Mucosa of rectum (tissue), 2 donors: ENCODE measurements around the gene SMC5.
"Not testable (repeated sequence)": the region's sequence is repeated elsewhere in the genome, so short reads cannot be mapped to it uniquely, and the experiment has no call there.

Experiments used
- H3K27ac ChIP-seq, 2 donors: one replicate each; pipeline ENCODE4 v1.7.0; 2013; ENCODE audit warnings: inconsistent platforms in 2 of 2, low read depth in 2 of 2, low read length in 2 of 2
- H3K27me3 ChIP-seq, 2 donors: one replicate each; pipeline ENCODE4 v1.7.0; 2013; ENCODE audit warnings: low read length in 2 of 2; ENCODE audit not compliant: control insufficient read depth in 2 of 2, insufficient read depth in 2 of 2
- H3K36me3 ChIP-seq, 2 donors: one replicate each; pipeline ENCODE4 v1.7.0; 2013; ENCODE audit warnings: low read length in 2 of 2; ENCODE audit not compliant: control insufficient read depth in 2 of 2, insufficient read depth in 2 of 2
- H3K4me1 ChIP-seq, 2 donors: one replicate each; pipeline ENCODE4 v1.7.0; 2013; ENCODE audit warnings: low read length in 2 of 2, mild to moderate bottlenecking in 1 of 2; ENCODE audit not compliant: control insufficient read depth in 2 of 2, insufficient read depth in 2 of 2
- H3K4me3 ChIP-seq, 2 donors: one replicate each; pipeline ENCODE4 v1.7.0; 2013; ENCODE audit warnings: low read length in 2 of 2
- H3K9ac ChIP-seq, 2 donors: one replicate each; pipeline ENCODE4 v1.7.0; 2013; ENCODE audit warnings: low read length in 2 of 2, low read depth in 1 of 2, mild to moderate bottlenecking in 1 of 2
- H3K9me3 ChIP-seq, 2 donors: one replicate each; pipeline ENCODE4 v1.7.0; 2013; ENCODE audit warnings: low read length in 2 of 2; ENCODE audit not compliant: control insufficient read depth in 2 of 2
- donor health status: healthy.
- donor health status: Normal muscosa, but diverticular disease.

Gene SMC5

GRCh38 chr9:70292253-70292652 lies 33.5 kb downstream of the SMC5 start:
- H3K4me1 ChIP-seq, result peaks cover 0 to 3% of the 10 kb centered on the region in 2 donors
- no peak overlapping the region for H3K9ac ChIP-seq
- no peak overlapping the region for H3K27ac ChIP-seq
- peaks cover 12 to 14% of the 10 kb centered on the region in 2 donors for H3K36me3 ChIP-seq
- H3K9me3 ChIP-seq, result no peaks in the 10 kb centered on the region
- no peak overlapping the region for H3K4me3 ChIP-seq
- no peaks in the 10 kb centered on the region for H3K27me3 ChIP-seq

GRCh38 chr9:70293214-70293613 lies 34.4 kb downstream of the SMC5 start:
- Histone ChIP-seq H3K9me3 (no peaks in the 10 kb centered on the region), H3K36me3 (peaks cover 12 to 18% of the 10 kb centered on the region in 2 donors), H3K4me1 (peaks cover 0 to 3% of the 10 kb centered on the region in 2 donors), H3K9ac (no peak overlapping the region), H3K4me3 (no peak overlapping the region), H3K27ac (no peak overlapping the region), H3K27me3 (no peaks in the 10 kb centered on the region)

GRCh38 chr9:70297141-70297540 lies 38.4 kb downstream of the SMC5 start:
- no peak overlapping the region for H3K4me3 ChIP-seq
- no peak overlapping the region for H3K9ac ChIP-seq
- H3K4me1 ChIP-seq, result no peaks in the 10 kb centered on the region
- H3K9me3 ChIP-seq, result no peaks in the 10 kb centered on the region
- H3K27me3 ChIP-seq, result no peaks in the 10 kb centered on the region
- H3K27ac ChIP-seq, result no peak overlapping the region
- H3K36me3 ChIP-seq, result peaks cover 14 to 22% of the 10 kb centered on the region in 2 donors

DNA sequence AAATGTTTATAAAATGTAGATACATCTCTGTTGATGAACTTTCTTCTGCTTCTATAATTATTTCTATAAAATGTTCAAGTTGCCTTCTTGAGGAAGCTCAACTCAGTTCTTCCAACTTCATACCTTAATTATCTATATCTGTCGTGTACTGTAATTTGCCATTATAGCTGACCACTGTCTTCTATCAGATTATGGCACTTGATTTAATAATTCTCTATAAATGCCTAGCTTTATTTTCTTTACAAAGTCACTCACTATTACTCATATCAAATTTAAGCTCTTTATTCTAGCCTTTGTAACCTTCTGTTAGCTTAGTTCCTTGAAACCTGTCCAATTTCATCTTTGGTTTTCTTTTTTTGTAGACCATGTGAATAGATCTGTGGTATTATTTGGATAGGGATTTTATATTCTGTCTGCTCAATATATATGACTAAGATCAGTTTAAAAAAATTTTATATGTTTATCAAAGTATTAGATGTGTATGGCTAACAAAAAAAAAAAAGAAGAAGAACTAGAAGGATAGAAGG lies 39.5 kb downstream of the SMC5 start:
- Histone ChIP-seq H3K4me3 (no peak overlapping the region), H3K36me3 (peaks cover 14 to 24% of the 10 kb centered on the region in 2 donors), H3K9ac (no peak overlapping the region), H3K9me3 (no peaks in the 10 kb centered on the region), H3K4me1 (no peaks in the 10 kb centered on the region), H3K27me3 (no peaks in the 10 kb centered on the region), H3K27ac (no peak overlapping the region)

DNA sequence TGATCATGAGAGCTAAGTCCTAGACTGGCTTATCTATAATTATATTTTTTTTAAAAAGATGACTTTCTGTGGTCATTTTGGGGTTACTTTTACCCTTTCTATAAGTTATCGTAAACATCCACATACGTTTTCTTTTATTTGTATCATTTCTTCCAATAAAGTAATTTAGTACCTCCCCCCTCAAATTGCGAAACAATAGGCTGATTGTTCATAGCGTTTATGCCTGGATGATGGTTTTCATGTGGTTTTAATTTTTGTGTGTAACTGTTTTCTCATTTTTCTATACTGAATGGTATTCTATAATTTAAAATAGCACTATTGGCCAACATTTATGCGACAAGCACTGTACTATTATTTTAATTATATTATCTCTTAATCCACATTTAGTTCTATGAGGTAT lies 44.5 kb downstream of the SMC5 start:
- Histone ChIP-seq H3K36me3 (peaks cover 28 to 30% of the 10 kb centered on the region in 2 donors), H3K4me1 (no peaks in the 10 kb centered on the region), H3K4me3 (no peak overlapping the region), H3K27ac (no peak overlapping the region), H3K9me3 (no peaks in the 10 kb centered on the region), H3K27me3 (no peaks in the 10 kb centered on the region), H3K9ac (no peak overlapping the region)

- peaks cover 23 to 35% of the 10 kb centered on the region in 2 donors for H3K36me3 ChIP-seq
- H3K4me3 ChIP-seq, result no peak overlapping the region
- H3K27me3 ChIP-seq, result no peaks in the 10 kb centered on the region
Measured at GRCh38 chr9:70304810-70305209, 46.0 kb downstream of the SMC5 start.

GRCh38 chr9:70315389-70315788 lies 56.6 kb downstream of the SMC5 start:
- H3K9me3 ChIP-seq, result no peaks in the 10 kb centered on the region
- no peak overlapping the region for H3K27ac ChIP-seq
- peaks cover 30 to 49% of the 10 kb centered on the region in 2 donors for H3K36me3 ChIP-seq
- H3K4me1 ChIP-seq, result no peaks in the 10 kb centered on the region
- no peak overlapping the region for H3K9ac ChIP-seq
- no peaks in the 10 kb centered on the region for H3K27me3 ChIP-seq
- H3K4me3 ChIP-seq, result no peak overlapping the region

More at GRCh38 chr9:70304810-70305209, 46.0 kb downstream of the SMC5 start:
- no peak overlapping the region for H3K27ac ChIP-seq
- no peaks in the 10 kb centered on the region for H3K9me3 ChIP-seq
- H3K4me1 ChIP-seq, result no peaks in the 10 kb centered on the region
- no peak overlapping the region for H3K9ac ChIP-seq

- H3K36me3 ChIP-seq, result peaks cover 27 to 46% of the 10 kb centered on the region in 2 donors
- no peak overlapping the region for H3K9ac ChIP-seq
- H3K27ac ChIP-seq, result no peak overlapping the region
- no peaks in the 10 kb centered on the region for H3K9me3 ChIP-seq
- H3K4me3 ChIP-seq, result no peak overlapping the region
- no peaks in the 10 kb centered on the region for H3K27me3 ChIP-seq
- H3K4me1 ChIP-seq, result no peaks in the 10 kb centered on the region
Measured at GRCh38 chr9:70318002-70318401, 59.2 kb downstream of the SMC5 start.

DNA sequence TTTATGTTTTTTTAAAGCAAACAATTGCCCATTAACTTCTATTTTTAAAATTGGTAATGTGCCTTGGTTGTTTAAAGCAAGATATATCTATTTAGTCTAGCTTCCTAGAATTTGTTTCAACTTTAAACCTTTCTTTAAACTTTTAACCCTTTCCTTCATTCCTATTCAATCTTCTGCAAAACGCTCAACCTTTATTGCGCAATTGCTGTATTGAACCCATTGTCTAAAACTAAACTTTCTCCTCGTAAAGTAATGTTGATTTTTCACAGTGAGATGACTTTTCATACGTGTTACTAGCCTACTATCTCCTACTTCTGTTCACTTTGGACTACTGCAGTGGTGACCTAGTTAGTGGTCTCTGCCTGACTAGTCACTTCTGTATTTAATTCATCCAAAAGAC lies 63.3 kb downstream of the SMC5 start:
- H3K9ac ChIP-seq, result no peak overlapping the region
- H3K36me3 ChIP-seq, result peaks cover 39 to 40% of the 10 kb centered on the region in 2 donors
- no peaks in the 10 kb centered on the region for H3K9me3 ChIP-seq
- H3K27me3 ChIP-seq, result no peaks in the 10 kb centered on the region
- no peaks in the 10 kb centered on the region for H3K4me1 ChIP-seq
- no peak overlapping the region for H3K27ac ChIP-seq
- H3K4me3 ChIP-seq, result no peak overlapping the region

DNA sequence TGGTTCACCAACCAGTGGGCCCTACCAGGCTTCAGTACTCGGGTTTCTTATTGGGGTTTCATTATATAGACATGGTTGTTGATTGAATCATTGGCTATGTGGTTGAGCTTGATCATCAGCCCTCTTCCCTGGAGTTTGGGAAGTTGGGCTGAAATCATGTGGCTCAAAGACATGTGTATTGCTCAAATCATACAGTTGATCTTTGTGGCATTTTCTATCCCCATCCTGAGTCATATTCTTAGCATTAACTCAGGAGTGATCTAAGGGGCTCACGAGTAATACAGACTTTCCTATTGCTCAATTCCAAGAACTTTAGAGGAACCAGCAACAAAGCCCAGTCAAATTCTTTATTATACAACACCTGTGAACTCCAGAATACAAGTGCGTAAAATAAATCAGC lies 66.2 kb downstream of the SMC5 start:
- Histone ChIP-seq H3K9ac (no peak overlapping the region), H3K27me3 (no peaks in the 10 kb centered on the region), H3K4me1 (no peaks in the 10 kb centered on the region), H3K9me3 (peaks cover 0 to 2% of the 10 kb centered on the region in 2 donors), H3K27ac (no peak overlapping the region), H3K36me3 (peaks cover 41 to 58% of the 10 kb centered on the region in 2 donors), H3K4me3 (no peak overlapping the region)

GRCh38 chr9:70328625-70329024 lies 69.8 kb downstream of the SMC5 start:
- H3K9ac ChIP-seq, H3K4me3 ChIP-seq, H3K4me1 ChIP-seq, H3K27ac ChIP-seq, H3K27me3 ChIP-seq, H3K9me3 ChIP-seq: not testable (repeated sequence)
- H3K36me3 ChIP-seq, result peaks cover 31 to 57% of the 10 kb centered on the region in 2 donors
